Measurements from ENCODE around the gene BCDIN3D. TPM values are rescaled to one million over a fixed set of nuclear protein-coding genes. Genes with fewer than 3 reads are reported as not detected.
"Not testable (repeated sequence)": the region's sequence is repeated elsewhere in the genome, so short reads cannot be mapped to it uniquely, and the experiment has no call there.

BCDIN3D gene
- total RNA-seq, 4 donors from 2014 or later: 3.7 to 5.9 (median 4.5) TPM

DNA sequence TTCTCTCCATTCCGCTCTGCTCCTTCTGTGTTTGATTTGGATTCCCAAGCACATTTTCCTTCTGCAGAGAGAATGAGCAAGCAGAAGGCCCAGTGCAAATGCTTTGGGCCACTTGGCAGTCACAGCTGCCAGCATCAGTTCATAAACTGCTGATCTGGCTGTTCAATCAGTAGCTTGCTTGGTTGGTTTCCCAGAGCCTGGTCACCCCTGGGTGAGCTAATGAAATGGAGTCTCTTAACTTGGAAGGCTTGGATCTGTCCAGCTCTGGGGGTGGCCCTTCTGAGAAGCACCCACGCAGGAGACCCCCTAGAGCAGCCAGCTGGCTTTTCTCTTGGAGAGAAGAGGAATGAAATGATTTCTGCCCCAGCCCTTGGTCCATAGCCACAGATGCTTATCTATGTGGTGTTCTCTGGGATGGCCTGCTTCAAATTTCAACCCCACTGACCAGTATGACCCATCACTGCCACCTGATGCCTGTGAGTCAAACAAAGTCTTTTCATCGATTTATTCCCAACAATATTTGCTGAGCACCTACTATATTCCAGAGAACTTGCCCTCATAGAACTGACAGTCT, 30.5 kb upstream of the BCDIN3D start:
- Histone ChIP-seq H3K27me3 (no peaks in the 10 kb centered on the region), H3K4me1 (peaks cover 30% of the 10 kb centered on the region), H3K27ac (no peak overlapping the region), H3K9me3 (no peaks in the 10 kb centered on the region), H3K36me3 (no peaks in the 10 kb centered on the region), H3K4me3 (no peak overlapping the region)
- WGBS: 76% methylated on average over 3 of the region's 3 CpGs
- no peak for DNase-seq (ENCODE audit: low spot score in 2 of 2)
- TF ChIP-seq EP300 (IDR thresholded peaks at IDR 0.05): no peak
- no peak for TF ChIP-seq POLR2AphosphoS5 (IDR thresholded peaks at IDR 0.05)
- TF ChIP-seq, protein P1, sequence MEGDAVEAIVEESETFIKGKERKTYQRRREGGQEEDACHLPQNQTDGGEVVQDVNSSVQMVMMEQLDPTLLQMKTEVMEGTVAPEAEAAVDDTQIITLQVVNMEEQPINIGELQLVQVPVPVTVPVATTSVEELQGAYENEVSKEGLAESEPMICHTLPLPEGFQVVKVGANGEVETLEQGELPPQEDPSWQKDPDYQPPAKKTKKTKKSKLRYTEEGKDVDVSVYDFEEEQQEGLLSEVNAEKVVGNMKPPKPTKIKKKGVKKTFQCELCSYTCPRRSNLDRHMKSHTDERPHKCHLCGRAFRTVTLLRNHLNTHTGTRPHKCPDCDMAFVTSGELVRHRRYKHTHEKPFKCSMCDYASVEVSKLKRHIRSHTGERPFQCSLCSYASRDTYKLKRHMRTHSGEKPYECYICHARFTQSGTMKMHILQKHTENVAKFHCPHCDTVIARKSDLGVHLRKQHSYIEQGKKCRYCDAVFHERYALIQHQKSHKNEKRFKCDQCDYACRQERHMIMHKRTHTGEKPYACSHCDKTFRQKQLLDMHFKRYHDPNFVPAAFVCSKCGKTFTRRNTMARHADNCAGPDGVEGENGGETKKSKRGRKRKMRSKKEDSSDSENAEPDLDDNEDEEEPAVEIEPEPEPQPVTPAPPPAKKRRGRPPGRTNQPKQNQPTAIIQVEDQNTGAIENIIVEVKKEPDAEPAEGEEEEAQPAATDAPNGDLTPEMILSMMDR (IDR thresholded peaks at IDR 0.05): no peak
- no peak for TF ChIP-seq POLR2A (IDR thresholded peaks at IDR 0.05)

DNA sequence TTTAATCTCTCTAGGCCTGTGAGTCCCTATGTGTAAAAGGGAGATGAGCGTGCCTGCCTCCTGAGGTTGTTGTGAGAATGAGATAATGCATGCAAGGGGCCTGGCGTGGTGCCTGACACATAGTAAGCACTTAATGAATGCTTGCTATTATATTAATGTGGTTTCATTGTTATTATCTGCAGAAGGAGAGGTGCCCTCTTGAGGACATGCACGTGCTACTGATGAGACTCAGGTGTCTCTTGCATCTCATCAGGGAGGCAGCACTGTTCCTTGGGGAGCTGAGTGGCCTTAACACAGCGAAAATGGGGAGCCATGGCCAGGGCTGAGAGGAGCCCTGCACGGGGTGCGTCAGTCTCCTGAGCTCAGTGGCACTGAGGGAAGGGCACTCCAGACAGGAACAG, 29.9 kb upstream of the BCDIN3D start:
- TF ChIP-seq POLR2A (IDR thresholded peaks at IDR 0.05) (no peak), EP300 (IDR thresholded peaks at IDR 0.05) (no peak), POLR2AphosphoS5 (IDR thresholded peaks at IDR 0.05) (no peak)
- 70% methylated on average over 5 of the region's 6 CpGs for WGBS
- no peak overlapping the region for H3K27ac ChIP-seq

DNA sequence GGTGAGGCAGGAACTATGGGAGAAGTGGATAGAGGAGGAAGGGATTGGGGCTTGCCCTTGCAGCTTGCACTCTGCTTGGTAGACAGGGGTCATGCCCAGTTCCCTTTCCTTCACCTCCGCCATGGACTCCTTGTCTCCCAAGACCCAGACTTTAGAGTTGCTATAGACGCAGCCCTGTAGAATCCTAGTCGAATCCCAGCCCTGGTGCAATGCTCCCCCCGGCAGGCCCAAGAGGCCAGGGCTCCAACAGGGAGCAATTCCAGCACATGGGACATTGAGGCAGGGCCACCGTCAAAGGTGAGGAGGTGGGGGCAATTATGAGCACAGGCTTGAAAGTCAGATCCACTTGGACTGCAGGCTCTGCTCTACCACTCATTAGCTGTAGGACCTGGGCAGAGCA, 29.5 kb upstream of the BCDIN3D start:
- Histone ChIP-seq H3K27me3 (no peaks in the 10 kb centered on the region), H3K36me3 (no peaks in the 10 kb centered on the region), H3K27ac (no peak overlapping the region), H3K4me3 (no peak overlapping the region), H3K4me1 (peaks cover 41% of the 10 kb centered on the region), H3K9me3 (no peaks in the 10 kb centered on the region)
- 97% methylated on average over 5 of the region's 5 CpGs for WGBS
- TF ChIP-seq, protein P1 (IDR thresholded peaks at IDR 0.05): no peak
- no peak for TF ChIP-seq EP300 (IDR thresholded peaks at IDR 0.05)
- TF ChIP-seq POLR2A (IDR thresholded peaks at IDR 0.05): no peak
- TF ChIP-seq POLR2AphosphoS5 (IDR thresholded peaks at IDR 0.05): no peak
- DNase-seq (ENCODE audit: low spot score in 2 of 2): no peak

More for the DNA sequence above, 29.9 kb upstream of the BCDIN3D start:
- no peaks in the 10 kb centered on the region for H3K27me3 ChIP-seq
- no peaks in the 10 kb centered on the region for H3K9me3 ChIP-seq
- H3K4me3 ChIP-seq: no peak overlapping the region
- no peak for DNase-seq (ENCODE audit: low spot score in 2 of 2)
- peaks cover 37% of the 10 kb centered on the region for H3K4me1 ChIP-seq
- no peaks in the 10 kb centered on the region for H3K36me3 ChIP-seq

DNA sequence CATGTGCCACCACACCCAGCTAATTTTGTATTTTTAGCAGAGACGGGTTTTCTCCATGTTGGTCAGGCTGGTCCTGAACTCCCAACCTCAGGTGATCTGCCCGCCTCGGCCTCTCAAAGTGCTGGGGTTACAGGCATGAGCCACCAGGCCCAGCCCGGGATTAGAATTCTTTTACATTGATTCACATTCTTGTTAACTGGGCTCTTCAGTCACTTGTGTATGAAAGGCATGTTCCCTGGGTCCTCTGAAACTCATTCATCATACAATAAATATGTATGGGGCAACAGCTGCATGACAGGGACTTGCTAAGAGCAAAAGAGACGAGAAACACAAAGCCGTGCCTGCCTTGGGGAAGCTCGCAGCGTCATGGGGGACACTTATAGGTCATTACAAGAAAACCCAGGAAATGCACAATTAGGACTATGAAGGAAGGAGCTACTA, 28.9 kb upstream of the BCDIN3D start:
- H3K36me3 ChIP-seq; H3K9me3 ChIP-seq; DNase-seq (ENCODE audit: low spot score in 2 of 2); H3K27ac ChIP-seq; H3K4me3 ChIP-seq; H3K27me3 ChIP-seq: not testable (repeated sequence)
- peaks cover 47% of the 10 kb centered on the region for H3K4me1 ChIP-seq
- 93% methylated on average over 8 of the region's 8 CpGs for WGBS

DNA sequence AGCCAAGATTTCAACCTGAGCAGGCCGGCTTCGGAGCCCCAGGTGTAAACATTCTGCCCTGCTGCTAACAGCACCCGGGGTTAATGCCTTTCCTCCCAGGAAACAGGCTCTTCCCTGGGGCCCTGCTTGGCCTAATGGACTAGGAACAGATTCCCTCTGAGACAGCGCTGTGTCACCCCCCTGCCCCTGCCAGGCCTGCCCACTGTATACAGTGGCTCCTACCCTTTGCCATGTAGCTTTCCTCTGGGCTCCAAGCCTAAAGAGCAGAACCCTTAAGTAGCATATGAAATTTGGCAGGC, 28.3 kb upstream of the BCDIN3D start:
- DNase-seq (ENCODE audit: low spot score in 2 of 2): no peak
- no peaks in the 10 kb centered on the region for H3K36me3 ChIP-seq
- peaks cover 48% of the 10 kb centered on the region for H3K4me1 ChIP-seq
- 100% methylated on average over 1 of the region's 4 CpGs for WGBS
- TF ChIP-seq EP300 (IDR thresholded peaks at IDR 0.05): no peak
- TF ChIP-seq POLR2A (IDR thresholded peaks at IDR 0.05): no peak
- TF ChIP-seq POLR2AphosphoS5 (IDR thresholded peaks at IDR 0.05): no peak
- TF ChIP-seq, protein P1 (IDR thresholded peaks at IDR 0.05): no peak
- H3K27me3 ChIP-seq: no peaks in the 10 kb centered on the region
- no peaks in the 10 kb centered on the region for H3K9me3 ChIP-seq
- H3K27ac ChIP-seq: no peak overlapping the region
- no peak overlapping the region for H3K4me3 ChIP-seq

DNA sequence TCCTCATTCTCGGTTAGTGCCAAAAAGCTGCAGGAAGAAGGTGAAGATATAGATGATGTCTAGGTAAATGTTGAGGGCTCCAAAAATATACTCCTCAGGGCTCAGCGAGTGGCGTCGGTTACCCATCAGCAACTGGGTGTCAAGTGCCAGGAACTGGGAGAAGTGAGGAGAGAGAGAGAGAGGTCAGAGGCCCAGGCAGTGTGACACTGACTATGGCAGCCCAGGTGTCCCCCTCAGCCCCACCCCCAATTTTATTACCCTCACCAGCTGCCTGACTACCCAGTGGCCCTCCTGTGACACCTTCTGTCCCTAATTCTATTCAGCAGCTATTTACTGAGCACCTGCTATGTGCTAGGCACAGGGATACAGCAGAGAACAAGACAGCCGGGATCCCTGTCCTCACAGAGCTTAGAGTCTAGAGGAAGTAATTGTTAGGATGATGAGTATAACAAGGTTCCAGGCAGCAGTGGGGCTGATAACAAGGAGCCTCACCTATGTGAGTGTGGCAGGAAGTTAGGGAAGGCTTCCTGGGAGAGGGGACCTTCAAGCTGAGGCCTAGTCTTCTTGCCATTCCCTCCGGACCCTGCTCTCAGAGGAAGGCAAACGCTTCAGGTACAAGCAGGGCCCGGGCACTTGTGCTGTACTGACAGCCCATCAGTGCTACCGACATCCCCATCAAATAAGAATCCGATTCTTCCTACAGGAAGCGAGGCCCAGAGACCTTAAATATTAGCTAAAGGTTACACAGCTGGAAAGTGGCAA, 27.8 kb upstream of the BCDIN3D start:
- no peaks in the 10 kb centered on the region for H3K9me3 ChIP-seq
- no peaks in the 10 kb centered on the region for H3K27me3 ChIP-seq
- H3K27ac ChIP-seq: no peak overlapping the region
- no peak for DNase-seq (ENCODE audit: low spot score in 2 of 2)
- H3K36me3 ChIP-seq: no peaks in the 10 kb centered on the region
- no peak overlapping the region for H3K4me3 ChIP-seq
- peaks cover 48% of the 10 kb centered on the region for H3K4me1 ChIP-seq
- TF ChIP-seq EP300 (IDR thresholded peaks at IDR 0.05) (no peak), POLR2AphosphoS5 (IDR thresholded peaks at IDR 0.05) (no peak)
- 89% methylated on average over 10 of the region's 11 CpGs for WGBS

Measured in suprapubic skin (tissue), 4 donors.